GM18870 (cell line): ENCODE measurements around the gene TTC13.
"Not testable (repeated sequence)": the region's sequence is repeated elsewhere in the genome, so short reads cannot be mapped to it uniquely, and the experiment has no call there.

Source experiments
- ATAC-seq: cut with Tn5 transposase; IDR thresholded peaks from one replicate; pipeline ENCODE4 v1.9.1; 2021; ENCODE audit warnings: moderate library complexity; ENCODE audit not compliant: unreplicated experiment

Gene TTC13

GRCh38 chr1:230987448-230987847 is 8.8 kb upstream of the TTC13 start:
- no peak for ATAC-seq

- ATAC-seq: no peak
These were observed 8.3 kb upstream of the TTC13 start for GRCh38 chr1:230986976-230987375.

- ATAC-seq: no peak
These were observed 7.0 kb upstream of the TTC13 start for GRCh38 chr1:230985711-230986110.

GRCh38 chr1:230984622-230985515 is 6.2 kb upstream of the TTC13 start:
- not testable (repeated sequence) for ATAC-seq

- no peak for ATAC-seq
These were observed 5.2 kb upstream of the TTC13 start for GRCh38 chr1:230983811-230984210.

GRCh38 chr1:230982696-230983095 is 4.0 kb upstream of the TTC13 start:
- ATAC-seq: no peak

GRCh38 chr1:230979952-230980351 is 1.3 kb upstream of the TTC13 start:
- no peak for ATAC-seq

- no peak for ATAC-seq
These were observed 692 bp upstream of the TTC13 start for GRCh38 chr1:230979389-230979716.

- ATAC-seq: no peak
These were observed 735 bp downstream of the TTC13 start for GRCh38 chr1:230977761-230978490.

GRCh38 chr1:230976825-230977747 is 1.6 kb downstream of the TTC13 start:
- ATAC-seq: no peak

GRCh38 chr1:230976360-230976759 is 2.3 kb downstream of the TTC13 start:
- no peak for ATAC-seq

- no peak for ATAC-seq
These were observed 3.0 kb downstream of the TTC13 start for GRCh38 chr1:230975636-230976035.

- ATAC-seq: peak; percentile 67
These were observed 5.8 kb downstream of the TTC13 start for GRCh38 chr1:230972855-230973271.

- no peak for ATAC-seq
These were observed 6.9 kb downstream of the TTC13 start for GRCh38 chr1:230971771-230972170.

GRCh38 chr1:230970432-230970831 is 8.2 kb downstream of the TTC13 start:
- ATAC-seq: no peak

- no peak for ATAC-seq
These were observed 12.2 kb downstream of the TTC13 start for GRCh38 chr1:230966358-230966873.

- no peak for ATAC-seq
These were observed 13.1 kb downstream of the TTC13 start for GRCh38 chr1:230965535-230965934.

- no peak for ATAC-seq
These were observed 13.8 kb downstream of the TTC13 start for GRCh38 chr1:230964896-230965295.

- ATAC-seq: no peak
These were observed 20.3 kb downstream of the TTC13 start for GRCh38 chr1:230958370-230958769.

GRCh38 chr1:230957580-230957989 is 21.1 kb downstream of the TTC13 start:
- peak; percentile 75 for ATAC-seq

GRCh38 chr1:230950404-230950803 is 28.3 kb downstream of the TTC13 start:
- ATAC-seq: no peak
